Left lung (tissue), 10 donors: ENCODE data around the gene OR2S2. TPM values are rescaled to one million over a fixed set of nuclear protein-coding genes. Genes with fewer than 3 reads are reported as not detected.
A peak's percentile ranks its signal among the peaks of the same experiment; 100 is the strongest.

Source experiments
- ATAC-seq: fragments of 200-7000 bp; cut with Tn5 transposase; one replicate; pipeline ENCODE4 v1.9.1; 2020; ENCODE audit warnings: moderate library complexity
- DNase-seq, 4 donors: peaks; one replicate each; pipeline ENCODE4 v3.0.0-alpha.2; 2013 to 2020
- H3K27ac ChIP-seq, 2 donors: fragments of 200-600 bp; sonication (generic) in 1 of 2; one replicate each; pipeline versions ENCODE4 v1.5.0 to v1.8.0; 2020 to 2021
- H3K27me3 ChIP-seq, 2 donors: fragments of 200-600 bp; sonication (generic) in 1 of 2; one replicate each; pipeline versions ENCODE4 v1.5.0 to v1.8.0; 2020 to 2021
- H3K36me3 ChIP-seq, 2 donors: fragments of 200-600 bp; sonication (generic) in 1 of 2; one replicate each; pipeline versions ENCODE4 v1.5.0 to v1.8.0; 2020 to 2021
- H3K4me1 ChIP-seq, 2 donors: fragments of 200-600 bp; one replicate each; pipeline ENCODE4 v1.8.0; 2021
- H3K4me3 ChIP-seq, 2 donors: fragments of 200-600 bp; sonication (generic) in 1 of 2; one replicate each; pipeline versions ENCODE4 v1.5.0 to v1.8.0; 2020 to 2021; ENCODE audit warnings: mild to moderate bottlenecking in 1 of 2
- H3K9me3 ChIP-seq, 2 donors: fragments of 200-600 bp; sonication (generic) in 1 of 2; one replicate each; pipeline versions ENCODE4 v1.5.0 to v1.8.0; 2020 to 2021
- CTCF ChIP-seq, 2 donors: fragments of 200-600 bp; sonication (generic) in 1 of 2; IDR thresholded peaks; one replicate each; pipeline versions ENCODE4 v1.5.0 to v1.8.0; 2021; ENCODE audit warnings: antibody characterized with exemption in 2 of 2
- intact Hi-C, 2 donors: fragments of 100-400 bp; cut with DNase I; formaldehyde crosslinking; loops; one replicate each; pipeline versions ENCODE4 v1.11.2 to v1.14.2; 2022
- polyA plus RNA-seq, 6 donors: library from polyadenylated mRNA; unstranded; fragments of 120-200 nt; gene quantifications; one replicate each; pipeline ENCODE4 v1.2.1, GENCODE V29; 2013; ENCODE audit not compliant: insufficient read length in 6 of 6
- total RNA-seq, 2 donors: library from RNA; stranded (reverse); fragmentation: NEBNext Ultra II Directional; extraction: Animal tissue kit (Norgen Biotek cat#: 25700); gene quantifications; one replicate each; pipeline ENCODE4 v1.2.1, GENCODE V29; 2021
- donor health status: DM: no; HTN: yes; CAD: no.
- donor health status: DM: no; HTN: no; CAD: no.

Gene OR2S2
- total and polyA plus RNA-seq, 8 donors: 0.32 TPM; not detected in 7

- Histone ChIP-seq H3K4me1 (peaks cover 54 to 75% of the 10 kb centered on the region in 2 donors), H3K36me3 (no peaks in the 10 kb centered on the region), H3K4me3 (peak within 1 kb of the TSS in 1 of 2 donors; percentile 30), H3K27ac (peak within 1 kb of the TSS; percentile 91 to 95), H3K9me3 (no peaks in the 10 kb centered on the region), H3K27me3 (no peaks in the 10 kb centered on the region)
- DNase-seq: no peak
- ATAC-seq: no peak
- TF ChIP-seq CTCF (IDR thresholded peaks at IDR 0.05): no peak
- intact Hi-C loops: loop anchor here in 1 of 2 donors (5.0 kb wide), 1 partner anchor 38 kb away; no protein-coding TSS in a partner anchor
Observed at GRCh38 chr9:35909274-35909673, 48.7 kb downstream of the OR2S2 start, which contains the start of gene SPAAR. SPAAR (plus strand) TSS chr9:35909490; CDS start chr9:35910464, 974 bp downstream.

- TF ChIP-seq CTCF (IDR thresholded peaks at IDR 0.05): no peak
- DNase-seq (peak in 1 of 4 donors; percentile 46), ATAC-seq (no peak)
- no peak overlapping the region for H3K4me3 ChIP-seq
- no peaks in the 10 kb centered on the region for H3K36me3 ChIP-seq
- H3K27me3 ChIP-seq: no peaks in the 10 kb centered on the region
- peaks cover 54 to 75% of the 10 kb centered on the region in 2 donors for H3K4me1 ChIP-seq
- H3K27ac ChIP-seq: peak overlapping the region; percentile 91 to 95
- H3K9me3 ChIP-seq: no peaks in the 10 kb centered on the region
- intact Hi-C loops: loop anchor here in 1 of 2 donors (5.0 kb wide), 1 partner anchor 39 kb away; no protein-coding TSS in a partner anchor
Observed at GRCh38 chr9:35908504-35909125, 49.3 kb downstream of the OR2S2 start.

- H3K27me3 ChIP-seq: no peaks in the 10 kb centered on the region
- peaks cover 54 to 81% of the 10 kb centered on the region in 2 donors for H3K4me1 ChIP-seq
- TF ChIP-seq CTCF (IDR thresholded peaks at IDR 0.05): no peak
- H3K9me3 ChIP-seq: no peaks in the 10 kb centered on the region
- peak; percentile 63 for ATAC-seq
- no peaks in the 10 kb centered on the region for H3K36me3 ChIP-seq
- H3K27ac ChIP-seq: peak overlapping the region; percentile 91 to 95
- intact Hi-C loops: loop anchor here in 1 of 2 donors (5.0 kb wide), 1 partner anchor 39 kb away; no protein-coding TSS in a partner anchor
- H3K4me3 ChIP-seq: no peak overlapping the region
- DNase-seq: peak in 3 of 4 donors; percentile 40 to 73 (median 67)
Observed at GRCh38 chr9:35907711-35908503, 50.0 kb downstream of the OR2S2 start.

Other genes starting within 250 kb of the OR2S2 start
- gene TLN1, start 226.0 kb downstream of the OR2S2 start, total RNA-seq: 100 to 1,000 TPM; 314 to 471 TPM
- gene TLN1, start 226.0 kb downstream of the OR2S2 start, polyA plus RNA-seq: 100 to 1,000 TPM; 152 to 206 (median 174) TPM
- gene CREB3, start 225.5 kb downstream of the OR2S2 start, total RNA-seq: 10 to 100 TPM; 39.3 to 42.4 TPM
- 10 to 100 TPM; 31.2 to 42.3 (median 38.7) TPM for gene CREB3, start 225.5 kb downstream of the OR2S2 start, polyA plus RNA-seq
- gene GBA2, start 208.9 kb downstream of the OR2S2 start, total RNA-seq: 10 to 100 TPM; 63.3 to 71.4 TPM
- gene GBA2, start 208.9 kb downstream of the OR2S2 start, polyA plus RNA-seq: 100 to 1,000 TPM in 1 of 6 donors, 10 to 100 TPM in 5; 85.7 to 113 (median 95.2) TPM
- gene RGP1, start 208.9 kb downstream of the OR2S2 start, total RNA-seq: 10 to 100 TPM; 26.9 to 30.3 TPM
- 10 to 100 TPM; 23.0 to 32.1 (median 29.5) TPM for gene RGP1, start 208.9 kb downstream of the OR2S2 start, polyA plus RNA-seq
- 1 to 10 TPM in 1 of 2 donors, not detected in 1; 1.1 TPM for gene MSMP, start 203.9 kb downstream of the OR2S2 start, total RNA-seq
- gene MSMP, start 203.9 kb downstream of the OR2S2 start, polyA plus RNA-seq: 1 to 10 TPM in 1 of 6 donors, not detected in 5; 1.2 TPM
- 10 to 100 TPM; 17.6 to 21.9 TPM for gene NPR2, start 166.6 kb downstream of the OR2S2 start, total RNA-seq
- gene NPR2, start 166.6 kb downstream of the OR2S2 start, polyA plus RNA-seq: 10 to 100 TPM; 40.9 to 58.6 (median 47.9) TPM
- 1 to 10 TPM; 1.8 to 6.2 TPM for gene SPAG8, start 145.9 kb downstream of the OR2S2 start, total RNA-seq
- 10 to 100 TPM in 3 of 6 donors, 1 to 10 TPM in 3; 6.1 to 13.8 (median 9.3) TPM for gene SPAG8, start 145.9 kb downstream of the OR2S2 start, polyA plus RNA-seq
- 10 to 100 TPM; 29.3 to 45.3 TPM for gene HINT2, start 143.1 kb downstream of the OR2S2 start, total RNA-seq
- 10 to 100 TPM; 26.3 to 43.8 (median 32.9) TPM for gene HINT2, start 143.1 kb downstream of the OR2S2 start, polyA plus RNA-seq
- not detected for gene FAM221B, start 129.4 kb downstream of the OR2S2 start, total RNA-seq
- under 1 TPM; 0.24 to 0.90 (median 0.39) TPM for gene FAM221B, start 129.4 kb downstream of the OR2S2 start, polyA plus RNA-seq
- gene TMEM8B, start 128.9 kb downstream of the OR2S2 start, total RNA-seq: 10 to 100 TPM in 1 of 2 donors, 1 to 10 TPM in 1; 6.4 to 12.7 TPM
- gene TMEM8B, start 128.9 kb downstream of the OR2S2 start, polyA plus RNA-seq: 10 to 100 TPM; 25.3 to 30.7 (median 27.2) TPM
- not detected for gene OR13J1, start 87.8 kb downstream of the OR2S2 start, total RNA-seq
- gene OR13J1, start 87.8 kb downstream of the OR2S2 start, polyA plus RNA-seq: under 1 TPM in 1 of 6 donors, not detected in 5; 0.10 TPM
- gene HRCT1, start 52.0 kb downstream of the OR2S2 start, total RNA-seq: 1 to 10 TPM; 3.1 TPM
- under 1 TPM in 5 of 6 donors, not detected in 1; 0.29 to 0.80 (median 0.55) TPM for gene HRCT1, start 52.0 kb downstream of the OR2S2 start, polyA plus RNA-seq
- 1 to 10 TPM; 5.4 to 6.8 TPM for gene SPAAR, start 48.7 kb downstream of the OR2S2 start, total RNA-seq
- 1 to 10 TPM; 2.9 to 4.2 (median 3.4) TPM for gene SPAAR, start 48.7 kb downstream of the OR2S2 start, polyA plus RNA-seq
- 10 to 100 TPM; 18.5 to 20.7 TPM for gene RECK, start 78.8 kb upstream of the OR2S2 start, total RNA-seq
- 10 to 100 TPM; 22.0 to 23.7 (median 23.0) TPM for gene RECK, start 78.8 kb upstream of the OR2S2 start, polyA plus RNA-seq
- gene GLIPR2, start 178.6 kb upstream of the OR2S2 start, total RNA-seq: 10 to 100 TPM; 47.7 to 94.5 TPM
- gene GLIPR2, start 178.6 kb upstream of the OR2S2 start, polyA plus RNA-seq: 10 to 100 TPM; 33.0 to 37.7 (median 34.4) TPM
- gene CCIN, start 211.2 kb upstream of the OR2S2 start, total RNA-seq: 1 to 10 TPM in 1 of 2 donors, under 1 TPM in 1; 0.67 to 1.5 TPM
- gene CCIN, start 211.2 kb upstream of the OR2S2 start, polyA plus RNA-seq: under 1 TPM in 4 of 6 donors, not detected in 2; 0.13 to 0.21 (median 0.14) TPM
- gene CLTA, start 232.8 kb upstream of the OR2S2 start, total RNA-seq: 100 to 1,000 TPM; 199 to 219 TPM
- 100 to 1,000 TPM; 210 to 237 (median 223) TPM for gene CLTA, start 232.8 kb upstream of the OR2S2 start, polyA plus RNA-seq